ENCODE results near the gene MED23.

DNA sequence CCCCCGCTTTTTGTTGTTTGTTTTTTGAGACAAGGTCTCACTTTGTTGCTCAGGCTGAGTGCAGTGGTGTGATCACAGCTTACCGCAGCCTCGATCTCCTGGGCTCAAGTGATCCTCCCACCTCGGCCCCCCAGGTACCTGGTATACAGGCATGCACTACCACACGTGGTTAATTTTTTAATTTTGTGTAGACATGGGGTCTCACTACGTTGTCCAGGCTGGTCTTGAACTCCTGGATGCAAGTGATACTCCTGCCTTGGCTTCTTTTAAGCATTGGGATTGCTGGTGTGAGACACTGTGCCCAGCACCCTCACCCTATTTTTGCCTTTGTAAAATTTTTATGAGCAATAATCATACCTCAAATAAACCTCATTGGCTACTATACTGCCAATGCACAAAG, 14.5 kb upstream of the MED23 start:
- TF ChIP-seq, protein P1, sequence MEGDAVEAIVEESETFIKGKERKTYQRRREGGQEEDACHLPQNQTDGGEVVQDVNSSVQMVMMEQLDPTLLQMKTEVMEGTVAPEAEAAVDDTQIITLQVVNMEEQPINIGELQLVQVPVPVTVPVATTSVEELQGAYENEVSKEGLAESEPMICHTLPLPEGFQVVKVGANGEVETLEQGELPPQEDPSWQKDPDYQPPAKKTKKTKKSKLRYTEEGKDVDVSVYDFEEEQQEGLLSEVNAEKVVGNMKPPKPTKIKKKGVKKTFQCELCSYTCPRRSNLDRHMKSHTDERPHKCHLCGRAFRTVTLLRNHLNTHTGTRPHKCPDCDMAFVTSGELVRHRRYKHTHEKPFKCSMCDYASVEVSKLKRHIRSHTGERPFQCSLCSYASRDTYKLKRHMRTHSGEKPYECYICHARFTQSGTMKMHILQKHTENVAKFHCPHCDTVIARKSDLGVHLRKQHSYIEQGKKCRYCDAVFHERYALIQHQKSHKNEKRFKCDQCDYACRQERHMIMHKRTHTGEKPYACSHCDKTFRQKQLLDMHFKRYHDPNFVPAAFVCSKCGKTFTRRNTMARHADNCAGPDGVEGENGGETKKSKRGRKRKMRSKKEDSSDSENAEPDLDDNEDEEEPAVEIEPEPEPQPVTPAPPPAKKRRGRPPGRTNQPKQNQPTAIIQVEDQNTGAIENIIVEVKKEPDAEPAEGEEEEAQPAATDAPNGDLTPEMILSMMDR (IDR thresholded peaks at IDR 0.05; ENCODE audit: low read length) = no peak
- TF ChIP-seq EZH2 (IDR thresholded peaks at IDR 0.05; ENCODE audit: borderline replicate concordance, low read length) = no peak

Measured in OCI-LY1 (cell line).